Stimulated activated CD4-positive, alpha-beta T cell treated with anti-CD3 and anti-CD28 coated beads, Interleukin-4, amount 100 ng/mL, for 24 hours (primary cell): ENCODE results near the gene GAMT.

Source experiments
- DNase-seq: peaks from one replicate; pipeline ENCODE4 v3.0.0-alpha.2; 2020

Gene GAMT

GRCh38 chr19:1383312-1384084 is 17.8 kb downstream of the GAMT start, which contains the start of gene NDUFS7:
TSS of gene NDUFS7 (plus strand) at chr19:1383907. CDS start at chr19:1383927, 20 bp downstream.
- DNase-seq, result peak; percentile 92

- DNase-seq, result no peak
These were observed 18.4 kb downstream of the GAMT start for GRCh38 chr19:1383017-1383311.

- DNase-seq, result no peak
These were observed 19.1 kb downstream of the GAMT start for GRCh38 chr19:1382250-1382649.

- DNase-seq, result no peak
These were observed 21.3 kb downstream of the GAMT start for GRCh38 chr19:1379961-1380489.

- DNase-seq, result no peak
These were observed 22.0 kb downstream of the GAMT start for GRCh38 chr19:1379126-1379905.

GRCh38 chr19:1377965-1378785 is 23.2 kb downstream of the GAMT start:
- DNase-seq, result no peak

GRCh38 chr19:1377176-1377964 is 24.0 kb downstream of the GAMT start:
- no peak for DNase-seq

GRCh38 chr19:1376415-1376805 is 24.9 kb downstream of the GAMT start:
- DNase-seq, result no peak

- no peak for DNase-seq
These were observed 27.1 kb downstream of the GAMT start for GRCh38 chr19:1374250-1374577.

GRCh38 chr19:1373534-1374249 is 27.6 kb downstream of the GAMT start:
- DNase-seq, result no peak

GRCh38 chr19:1373042-1373533 is 28.3 kb downstream of the GAMT start:
- DNase-seq, result no peak

GRCh38 chr19:1370579-1371361 is 30.6 kb downstream of the GAMT start:
- DNase-seq, result no peak

GRCh38 chr19:1369214-1369805 is 32.0 kb downstream of the GAMT start:
- no peak for DNase-seq

GRCh38 chr19:1366899-1367870 is 34.2 kb downstream of the GAMT start:
- DNase-seq, result no peak

GRCh38 chr19:1366296-1366695 is 35.0 kb downstream of the GAMT start:
- no peak for DNase-seq

- DNase-seq, result no peak
These were observed 35.7 kb downstream of the GAMT start for GRCh38 chr19:1365319-1366269.

- no peak for DNase-seq
These were observed 37.2 kb downstream of the GAMT start for GRCh38 chr19:1364070-1364704.
